ENCODE measurements around the gene TRIM45.

The TRIM45 gene

GRCh38 chr1:117138106-117138505 is 16.6 kb upstream of the TRIM45 start:
- no peak overlapping the region for H3K4me3 ChIP-seq (ENCODE audit: low read depth, low read length)
- H3K27me3 ChIP-seq, result no peaks in the 10 kb centered on the region
- no peaks in the 10 kb centered on the region for H3K36me3 ChIP-seq
- no peaks in the 10 kb centered on the region for H3K9me3 ChIP-seq
- no peak for TF ChIP-seq CTCF (IDR thresholded peaks at IDR 0.05; ENCODE audit: low read depth, low read length)
- H3K4me1 ChIP-seq, result peaks cover 11% of the 10 kb centered on the region
- DNase-seq, result no peak

DNA sequence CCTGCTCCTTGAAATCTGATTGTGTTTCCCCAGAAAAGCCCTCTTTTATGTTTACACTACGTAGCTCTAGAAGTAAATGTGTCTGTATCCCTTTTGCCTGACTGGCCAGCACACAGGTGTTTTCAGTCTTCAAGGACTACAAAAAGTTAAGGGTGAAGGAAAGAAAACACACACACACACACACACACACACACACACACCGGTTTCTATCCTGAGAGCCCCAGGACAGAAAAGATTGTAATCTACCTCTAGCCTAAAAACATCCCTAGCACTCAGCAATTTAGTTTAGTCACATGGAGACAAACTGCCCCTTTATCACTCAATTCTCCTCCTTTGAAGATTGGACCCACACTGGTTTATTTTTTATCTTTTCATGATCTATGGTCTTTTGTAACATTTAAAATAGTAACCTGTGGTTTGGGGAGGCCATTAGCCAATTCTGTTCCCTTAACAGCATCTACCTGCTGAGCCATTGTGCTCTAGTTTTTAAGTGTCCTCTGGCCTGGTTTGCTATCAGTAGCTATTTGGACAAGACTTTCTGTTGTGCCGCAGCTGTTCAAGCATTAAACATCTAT is 15.8 kb upstream of the TRIM45 start:
- no peaks in the 10 kb centered on the region for H3K9me3 ChIP-seq
- peaks cover 8% of the 10 kb centered on the region for H3K4me1 ChIP-seq
- TF ChIP-seq CTCF (IDR thresholded peaks at IDR 0.05; ENCODE audit: low read depth, low read length), result no peak
- H3K27me3 ChIP-seq, result no peaks in the 10 kb centered on the region
- no peaks in the 10 kb centered on the region for H3K36me3 ChIP-seq
- DNase-seq, result no peak
- H3K4me3 ChIP-seq (ENCODE audit: low read depth, low read length), result no peak overlapping the region

DNA sequence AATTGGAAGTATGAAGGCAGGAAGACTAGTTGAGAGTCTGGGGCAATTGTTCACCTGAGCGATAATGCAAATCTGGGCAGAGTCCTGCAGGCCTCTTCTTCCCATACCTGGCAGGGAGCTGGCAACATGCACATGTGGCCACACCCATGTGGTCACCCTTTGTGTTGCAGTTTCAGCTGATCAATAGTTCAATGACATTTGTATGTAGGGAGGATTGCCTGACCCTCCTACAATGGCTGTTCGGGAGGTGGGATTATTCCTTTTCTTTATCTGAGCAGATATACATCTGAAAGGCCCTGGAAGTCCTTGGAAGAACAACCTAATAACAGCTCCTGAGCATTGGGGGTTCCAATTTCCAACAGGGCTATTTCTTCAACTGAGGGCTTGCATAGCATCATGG is 15.2 kb upstream of the TRIM45 start:
- no peak for TF ChIP-seq CTCF (IDR thresholded peaks at IDR 0.05; ENCODE audit: low read depth, low read length)
- H3K9me3 ChIP-seq, result no peaks in the 10 kb centered on the region
- peaks cover 2% of the 10 kb centered on the region; the same call in 1 of the 2 replicates for H3K4me1 ChIP-seq
- H3K4me3 ChIP-seq (ENCODE audit: low read depth, low read length), result no peak overlapping the region
- H3K27me3 ChIP-seq, result no peaks in the 10 kb centered on the region
- DNase-seq, result no peak
- no peaks in the 10 kb centered on the region for H3K36me3 ChIP-seq

DNA sequence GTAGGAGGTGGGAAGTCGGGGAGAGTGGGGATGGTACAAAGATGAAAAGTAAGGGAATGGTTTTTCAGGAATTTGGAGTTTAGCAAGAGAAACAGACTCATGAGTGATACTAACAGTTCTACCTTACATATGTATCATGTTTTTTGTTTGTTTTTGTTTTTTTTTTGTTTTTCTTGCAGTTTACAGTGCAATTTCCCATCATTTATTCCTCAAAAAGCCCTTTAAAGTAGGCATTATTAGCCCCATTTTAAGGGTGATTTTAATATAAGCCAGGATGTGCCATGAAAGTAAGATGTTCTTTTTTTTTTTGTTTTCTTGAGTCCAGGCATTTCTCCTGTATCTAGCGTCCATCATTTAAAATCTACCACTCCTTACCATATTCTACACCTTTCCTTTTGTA is 13.8 kb upstream of the TRIM45 start:
- H3K36me3 ChIP-seq, result no peaks in the 10 kb centered on the region
- no peaks in the 10 kb centered on the region for H3K9me3 ChIP-seq
- no peak overlapping the region for H3K4me3 ChIP-seq (ENCODE audit: low read depth, low read length)
- no peak for TF ChIP-seq CTCF (IDR thresholded peaks at IDR 0.05; ENCODE audit: low read depth, low read length)
- no peaks in the 10 kb centered on the region for H3K4me1 ChIP-seq
- DNase-seq, result no peak
- H3K27me3 ChIP-seq, result no peaks in the 10 kb centered on the region

DNA sequence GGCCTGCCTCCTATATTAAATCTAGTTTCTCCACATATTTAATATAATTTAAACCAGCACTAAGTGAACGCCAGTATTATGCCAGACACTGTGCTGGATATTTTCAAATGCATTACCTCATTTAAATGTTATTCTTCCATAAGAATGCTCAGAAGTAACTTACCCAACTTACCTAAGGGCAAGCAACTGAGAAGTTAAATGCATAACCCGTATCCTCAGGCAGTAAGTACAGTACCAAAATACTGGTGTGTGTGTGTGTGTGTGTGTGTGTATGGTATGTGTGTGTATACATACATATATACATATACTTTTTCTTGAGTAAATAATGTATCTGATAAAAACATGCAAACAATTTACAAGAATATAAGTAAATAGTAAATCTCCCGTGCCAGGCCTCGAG is 9.0 kb upstream of the TRIM45 start:
- DNase-seq, result no peak
- Histone ChIP-seq H3K27me3 (no peaks in the 10 kb centered on the region), H3K4me3 (ENCODE audit: low read depth, low read length) (no peak overlapping the region), H3K9me3 (no peaks in the 10 kb centered on the region), H3K36me3 (no peaks in the 10 kb centered on the region), H3K4me1 (no peaks in the 10 kb centered on the region)
- no peak for TF ChIP-seq CTCF (IDR thresholded peaks at IDR 0.05; ENCODE audit: low read depth, low read length)

DNA sequence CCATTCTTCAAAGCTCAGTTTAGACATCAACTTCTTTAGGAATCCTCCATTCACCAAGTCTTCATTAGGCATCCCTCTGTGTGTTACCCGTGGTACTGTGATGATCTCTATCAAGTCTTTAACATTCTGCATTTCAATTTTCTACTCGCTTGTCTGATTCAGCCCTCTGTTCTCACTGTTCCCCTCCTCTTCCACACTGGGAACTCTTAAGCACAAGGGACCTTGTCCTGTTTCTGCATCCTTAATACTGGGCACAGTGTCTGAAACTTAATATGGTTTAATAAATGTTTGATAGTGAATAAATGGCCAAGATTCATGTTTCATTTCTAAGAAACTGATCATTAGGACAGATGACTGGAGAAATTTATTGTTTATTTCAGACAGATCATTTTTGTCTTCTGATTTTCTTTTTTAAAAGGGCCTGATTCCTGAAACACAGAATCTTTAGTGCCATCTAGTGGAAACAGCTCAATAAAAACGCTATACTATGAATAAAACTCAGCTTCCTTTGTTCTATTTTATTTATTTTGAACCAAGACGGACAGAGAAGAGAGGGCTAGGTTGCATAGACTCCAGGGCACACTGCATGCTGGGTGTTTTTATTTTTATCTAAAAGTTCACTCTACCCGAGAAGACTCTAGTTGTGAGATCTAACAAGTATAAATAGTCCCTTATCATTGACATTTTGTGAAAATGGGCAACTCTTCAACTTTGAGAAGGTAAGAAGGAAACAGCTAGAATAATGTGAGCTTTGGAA is 7.0 kb upstream of the TRIM45 start:
- peak; percentile 55 for TF ChIP-seq CTCF (IDR thresholded peaks at IDR 0.05; ENCODE audit: low read depth, low read length)
- Histone ChIP-seq H3K36me3 (no peaks in the 10 kb centered on the region), H3K4me3 (ENCODE audit: low read depth, low read length) (no peak overlapping the region), H3K9me3 (no peaks in the 10 kb centered on the region), H3K4me1 (no peaks in the 10 kb centered on the region), H3K27me3 (no peaks in the 10 kb centered on the region)
- no peak for DNase-seq

All from BE2C (cell line).